HG03103 (cell line): ENCODE data around the gene SLC13A3.
"Not testable (repeated sequence)": the region's sequence is repeated elsewhere in the genome, so short reads cannot be mapped to it uniquely, and the experiment has no call there.

ENCODE experiments used
- ATAC-seq: cut with Tn5 transposase; IDR thresholded peaks from one replicate; pipeline ENCODE4 v1.9.1; 2021; ENCODE audit warnings: low read depth; ENCODE audit not compliant: unreplicated experiment

Gene SLC13A3

DNA sequence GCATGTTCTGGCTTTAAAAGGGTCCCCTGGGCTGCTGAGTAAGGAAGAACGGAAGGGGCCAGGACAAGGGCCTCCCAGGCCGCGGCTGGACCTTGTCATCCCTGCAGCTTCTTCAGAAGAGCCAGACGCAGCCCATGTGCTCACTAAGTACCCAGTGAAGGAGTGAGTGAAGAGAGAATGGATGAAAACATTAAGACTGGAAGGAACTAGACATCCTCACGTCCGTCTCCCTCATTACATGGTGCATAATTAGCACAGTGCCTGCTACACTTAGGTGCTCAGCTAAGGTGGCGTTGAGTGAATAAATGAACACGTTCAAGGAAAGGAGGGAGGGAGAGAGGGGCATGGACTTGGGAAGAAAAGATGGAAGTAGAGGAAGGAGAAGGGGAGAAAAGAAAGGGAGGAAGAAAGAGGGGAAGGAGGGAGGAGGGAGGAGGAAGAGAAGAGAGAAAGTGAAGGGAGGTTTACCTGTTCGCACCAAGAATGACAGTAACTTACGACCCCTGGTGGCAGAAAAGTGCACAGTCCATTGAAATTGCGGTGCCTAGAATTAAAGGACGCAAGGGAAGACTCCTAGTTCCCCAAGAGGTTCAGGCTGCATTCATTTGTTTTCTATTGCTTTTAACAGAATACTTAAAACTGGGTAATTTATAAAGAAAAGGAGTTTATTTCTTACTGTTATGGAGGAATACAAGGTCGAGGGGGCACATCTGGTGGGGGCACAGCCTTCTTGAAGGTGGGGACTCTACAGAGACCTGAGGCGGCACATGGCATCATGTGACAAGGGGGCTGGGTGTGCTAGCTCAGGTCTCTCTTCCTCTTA is 30.0 kb upstream of the SLC13A3 start:
- ATAC-seq, result no peak

DNA sequence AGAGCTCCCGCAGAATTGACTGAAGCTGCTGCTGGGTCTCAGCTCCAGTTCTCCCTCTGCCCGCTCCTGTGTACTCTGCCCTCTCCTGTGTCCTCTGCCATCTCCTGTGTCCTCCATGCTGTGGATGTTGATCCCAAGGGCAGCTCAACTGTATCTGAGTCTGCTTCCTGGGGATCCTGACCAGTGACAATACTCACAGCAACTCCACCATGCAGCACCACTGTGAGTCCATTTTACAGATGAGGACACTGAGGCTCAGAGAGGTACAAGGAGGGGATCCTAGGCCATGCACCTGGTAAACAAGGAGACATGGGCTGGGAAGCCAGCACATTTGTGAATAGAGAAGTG is 29.4 kb upstream of the SLC13A3 start:
- ATAC-seq, result no peak

DNA sequence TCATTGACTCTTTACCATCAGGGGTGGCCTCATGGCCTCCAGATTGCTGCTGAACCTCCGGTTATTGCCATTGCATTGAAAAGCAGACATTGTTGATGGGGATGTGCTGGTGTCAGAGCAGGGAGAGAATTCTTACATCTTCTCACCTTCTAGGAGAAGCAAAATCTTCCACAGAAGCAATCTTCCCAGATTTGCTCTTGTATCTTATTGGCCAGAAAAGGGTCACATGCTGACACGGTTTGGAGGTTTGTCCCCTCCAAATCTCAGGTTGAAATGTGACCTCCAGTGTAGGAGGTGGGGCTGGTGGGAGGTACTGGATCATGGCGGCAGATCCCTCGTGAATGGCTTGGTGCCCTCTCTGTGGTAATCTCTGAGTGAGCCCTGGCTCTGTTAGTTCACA is 27.3 kb upstream of the SLC13A3 start:
- no peak for ATAC-seq

DNA sequence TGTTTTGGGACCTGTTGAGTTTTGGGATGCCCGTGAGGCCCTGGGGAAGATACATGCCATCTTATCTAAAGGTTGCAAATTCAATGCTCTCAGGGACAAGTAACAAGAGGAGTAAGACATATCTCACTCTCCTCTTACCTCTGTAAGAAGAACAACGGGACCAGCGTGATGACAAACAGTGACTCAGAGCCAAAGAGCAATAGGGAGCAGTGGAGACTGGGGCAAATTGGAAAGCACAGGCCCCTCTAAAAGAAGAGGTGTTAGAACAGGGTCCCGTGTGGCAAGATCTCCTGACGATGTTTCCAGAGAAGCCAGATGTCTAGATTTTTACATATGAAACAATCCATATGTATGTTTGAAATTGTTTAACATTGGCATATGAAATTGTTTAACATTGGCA is 26.3 kb upstream of the SLC13A3 start:
- no peak for ATAC-seq

GRCh38 chr20:46676649-46677316 is 25.5 kb upstream of the SLC13A3 start:
- not testable (repeated sequence) for ATAC-seq

DNA sequence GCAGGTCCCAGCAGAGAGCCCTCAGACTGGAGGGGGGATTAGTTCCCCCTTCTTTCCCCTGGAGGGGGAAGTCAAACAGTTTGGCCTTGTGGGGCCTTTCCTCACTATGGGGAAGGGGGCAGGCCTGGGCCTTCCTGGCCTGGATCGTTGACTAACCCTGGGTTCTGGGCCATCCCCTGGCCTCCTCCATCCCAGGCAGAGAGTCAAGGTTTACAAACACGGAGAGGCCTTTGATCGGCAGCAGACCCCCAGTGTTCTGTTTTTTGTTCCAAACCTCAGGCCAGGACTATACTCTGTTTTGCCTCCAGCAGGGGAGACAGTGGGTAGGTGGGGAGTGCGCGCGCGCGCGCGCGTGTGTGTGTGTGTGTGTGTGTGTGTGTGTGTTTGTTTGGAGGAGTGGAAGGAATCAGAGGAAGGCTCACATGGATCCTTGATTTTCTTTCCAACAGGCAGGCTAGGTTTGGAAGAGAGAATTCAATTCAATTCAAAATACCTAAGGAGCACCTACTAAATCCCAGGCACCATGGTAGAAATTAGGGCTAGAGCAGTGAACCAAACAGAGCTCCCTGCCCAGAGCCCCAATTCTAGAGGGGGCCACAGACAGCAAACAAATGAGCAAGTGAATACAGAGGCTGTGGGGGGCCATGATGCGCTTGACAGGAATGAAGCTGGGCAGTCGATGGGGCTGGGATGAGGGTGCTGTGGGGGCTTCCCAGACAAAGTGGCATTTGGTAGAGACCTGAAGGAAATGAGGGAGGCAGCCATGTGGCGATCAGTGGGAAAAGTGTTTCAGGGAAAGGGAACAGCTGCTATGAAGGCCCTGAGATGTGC is 23.2 kb upstream of the SLC13A3 start:
- no peak for ATAC-seq

DNA sequence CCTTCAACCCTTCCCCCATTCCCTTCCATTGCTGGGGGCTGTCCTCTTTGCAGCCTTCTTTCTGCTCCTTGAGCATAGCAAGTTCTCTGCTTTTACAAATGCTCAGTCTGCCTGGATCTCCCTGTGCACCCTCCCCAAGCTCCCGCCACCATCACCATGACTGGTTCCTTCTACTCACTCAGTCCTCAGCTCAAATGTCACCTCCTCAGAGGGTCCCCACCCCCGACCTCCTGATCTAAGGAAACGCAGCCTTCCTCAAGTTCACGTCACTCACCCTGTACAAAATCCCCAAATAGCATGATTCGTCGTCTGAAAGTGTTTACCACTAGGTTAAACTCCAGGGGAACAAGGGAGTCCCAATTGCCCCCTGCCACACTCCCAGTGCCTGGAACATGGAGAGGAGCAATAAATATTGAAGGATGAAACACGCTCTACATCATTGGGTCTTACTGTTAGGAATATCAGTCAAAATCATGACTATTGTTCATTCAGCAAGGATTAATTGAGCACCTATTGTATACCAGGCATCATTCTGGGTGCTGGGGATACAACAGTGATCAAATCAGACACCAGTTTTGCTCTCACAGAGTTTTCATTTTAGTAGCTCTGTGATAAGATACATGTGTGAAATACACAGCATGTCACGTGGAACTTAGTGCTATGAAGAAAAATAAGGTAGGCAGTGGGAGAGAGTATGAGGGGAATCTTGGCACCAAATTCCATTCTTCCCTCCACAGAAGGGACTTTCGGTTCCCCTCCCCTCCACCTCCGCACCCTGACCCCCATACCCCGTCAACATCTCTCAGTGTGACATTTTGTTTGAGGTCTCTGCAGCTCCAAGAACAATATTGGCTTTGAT is 22.4 kb upstream of the SLC13A3 start:
- ATAC-seq, result no peak

- ATAC-seq, result no peak
Observed at GRCh38 chr20:46672543-46673148, 21.4 kb upstream of the SLC13A3 start.

GRCh38 chr20:46671866-46672542 is 20.7 kb upstream of the SLC13A3 start:
- no peak for ATAC-seq

GRCh38 chr20:46670585-46671584 is 19.6 kb upstream of the SLC13A3 start:
- ATAC-seq, result no peak

GRCh38 chr20:46670228-46670584 is 18.9 kb upstream of the SLC13A3 start:
- no peak for ATAC-seq

- no peak for ATAC-seq
Observed at GRCh38 chr20:46666818-46667515, 15.7 kb upstream of the SLC13A3 start.

DNA sequence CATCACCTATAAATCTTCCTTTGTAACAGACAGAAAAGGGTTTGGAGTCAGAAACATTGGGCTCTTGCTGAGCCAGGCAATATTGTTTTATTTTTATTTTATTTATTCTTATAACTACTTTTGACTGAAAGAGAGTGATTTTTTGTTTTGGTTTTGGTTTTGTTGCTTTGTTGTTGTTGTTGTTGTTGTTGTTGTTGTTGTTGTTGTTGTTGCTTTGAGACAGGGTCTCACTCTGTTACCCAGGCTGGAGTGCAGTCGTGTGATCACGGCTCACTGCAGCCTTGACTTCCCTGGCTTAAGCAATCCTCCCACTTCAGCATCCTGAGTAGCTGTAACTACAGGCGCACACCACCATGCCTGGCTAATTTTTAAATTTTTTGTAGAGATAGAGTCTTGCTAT is 15.0 kb upstream of the SLC13A3 start:
- no peak for ATAC-seq

DNA sequence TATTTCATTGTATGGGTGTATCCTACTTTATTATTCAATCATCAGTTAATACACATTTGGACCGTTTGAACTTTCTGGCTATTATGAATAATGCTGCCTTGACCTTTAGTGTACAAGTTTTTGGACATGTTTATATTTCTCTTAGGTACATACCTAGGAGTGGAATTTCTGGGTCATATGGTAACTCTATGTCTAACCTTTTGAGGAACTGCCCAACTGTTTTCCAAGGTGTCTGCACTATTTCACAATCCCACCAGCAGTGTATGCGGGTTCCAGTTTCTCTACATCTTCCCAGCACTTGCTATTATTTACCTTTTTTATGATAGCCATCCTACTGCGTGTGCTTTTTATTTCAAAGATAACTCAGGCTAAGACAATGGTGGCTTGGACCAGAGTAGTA is 14.3 kb upstream of the SLC13A3 start:
- no peak for ATAC-seq

DNA sequence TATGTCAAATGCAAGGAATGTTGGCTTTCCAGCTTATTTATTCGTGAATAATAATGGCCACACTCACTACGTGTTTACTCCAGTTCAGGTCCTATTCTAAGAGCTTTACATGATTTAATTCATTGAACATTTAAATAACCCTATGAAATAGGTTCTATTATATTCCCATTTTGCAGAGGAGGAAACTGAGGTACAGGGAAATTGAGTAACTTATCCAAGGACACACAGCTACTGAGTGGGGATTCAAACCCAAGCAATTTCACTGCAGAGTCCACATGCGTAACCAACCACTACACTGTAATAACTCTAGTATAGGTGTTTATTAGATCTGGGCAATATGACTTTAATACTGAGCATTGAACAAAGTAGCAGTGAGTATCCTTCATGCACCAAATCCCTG is 12.3 kb upstream of the SLC13A3 start:
- no peak for ATAC-seq

DNA sequence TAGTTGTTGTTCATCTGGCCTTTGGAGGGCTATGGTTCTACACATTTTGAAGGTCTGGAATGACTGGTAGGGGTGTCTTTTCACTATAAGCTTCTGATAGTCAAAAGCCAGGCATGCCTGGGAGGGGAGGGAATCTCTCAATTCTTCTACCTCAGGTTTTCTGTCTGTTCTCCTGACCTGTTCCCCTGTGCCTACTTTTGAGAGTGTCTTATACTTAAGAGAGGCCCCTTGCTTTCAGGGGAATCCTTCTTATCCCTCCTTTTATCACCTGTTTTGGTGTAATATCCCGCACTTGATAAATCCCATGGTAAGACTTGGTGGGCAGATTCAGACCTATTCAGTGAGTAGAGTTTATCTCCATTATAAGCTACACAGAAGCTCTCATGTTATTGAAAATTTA is 10.4 kb upstream of the SLC13A3 start:
- ATAC-seq, result no peak

DNA sequence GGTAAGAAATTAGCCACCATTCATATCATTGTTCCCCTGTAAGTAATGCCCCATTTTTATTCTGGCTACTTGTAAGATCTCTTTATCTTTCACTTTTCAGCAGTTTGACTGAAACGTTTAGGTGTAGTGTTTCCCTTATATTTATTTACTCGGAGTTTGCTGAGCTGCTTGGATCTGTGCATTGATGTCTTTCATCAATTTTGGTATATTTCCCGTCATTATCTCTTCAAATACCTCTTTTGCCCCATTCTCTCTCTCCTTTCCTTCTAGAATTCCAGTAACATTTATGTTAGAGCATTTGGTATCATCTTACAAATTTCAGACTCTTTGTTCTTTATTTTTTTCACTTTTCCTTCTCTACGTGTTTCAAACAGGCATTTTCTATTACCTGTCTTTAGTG is 9.2 kb upstream of the SLC13A3 start:
- no peak for ATAC-seq

DNA sequence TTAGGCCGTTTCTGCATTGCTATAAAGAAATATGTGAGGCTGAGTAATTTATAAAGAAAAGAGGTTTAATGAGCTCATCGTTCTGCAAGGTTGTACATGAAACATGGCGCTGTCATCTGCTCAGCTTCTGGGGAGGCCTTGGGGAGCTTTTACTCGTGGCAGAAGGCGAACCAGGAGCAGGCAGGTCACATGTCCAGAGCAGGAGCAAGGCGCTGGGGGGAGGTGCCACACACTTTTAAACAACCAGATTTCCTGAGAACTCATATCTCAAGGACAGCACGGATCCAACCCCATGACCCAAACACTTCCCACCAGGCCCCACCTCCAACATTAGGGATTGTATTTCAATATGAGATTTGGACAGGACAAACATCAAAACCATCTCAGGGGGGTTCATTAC is 6.4 kb upstream of the SLC13A3 start:
- ATAC-seq, result no peak
